ENCODE data around the gene COX19.
"Not testable (repeated sequence)": the region's sequence is repeated elsewhere in the genome, so short reads cannot be mapped to it uniquely, and the experiment has no call there.

COX19 gene

GRCh38 chr7:929311-929711 lies 46.0 kb downstream of the COX19 start:
- TF ChIP-seq ZFX (IDR thresholded peaks at IDR 0.05) (no peak), CTCF (conservative IDR thresholded peaks at IDR 0.05) (no peak)
- no peak overlapping the region for H3K27ac ChIP-seq

GRCh38 chr7:927031-927671 lies 48.2 kb downstream of the COX19 start:
- no peak overlapping the region for H3K27ac ChIP-seq
- no peak for TF ChIP-seq ZFX (IDR thresholded peaks at IDR 0.05)
- no peak for TF ChIP-seq CTCF (conservative IDR thresholded peaks at IDR 0.05)

GRCh38 chr7:926061-927030 lies 49.0 kb downstream of the COX19 start:
- no peak for TF ChIP-seq ZFX (IDR thresholded peaks at IDR 0.05)
- no peak for TF ChIP-seq CTCF (conservative IDR thresholded peaks at IDR 0.05)
- no peak overlapping the region for H3K27ac ChIP-seq

- TF ChIP-seq ZFX (IDR thresholded peaks at IDR 0.05) (no peak), CTCF (conservative IDR thresholded peaks at IDR 0.05) (no peak)
- no peak overlapping the region for H3K27ac ChIP-seq
Observed at GRCh38 chr7:925601-926000, 49.7 kb downstream of the COX19 start.

- H3K27ac ChIP-seq = no peak overlapping the region
- TF ChIP-seq ZFX (IDR thresholded peaks at IDR 0.05) (no peak), CTCF (conservative IDR thresholded peaks at IDR 0.05) (no peak)
Observed at GRCh38 chr7:924541-925231, 50.7 kb downstream of the COX19 start.

- H3K27ac ChIP-seq = not testable (repeated sequence)
Observed at GRCh38 chr7:924042-924441, 51.3 kb downstream of the COX19 start.

DNA sequence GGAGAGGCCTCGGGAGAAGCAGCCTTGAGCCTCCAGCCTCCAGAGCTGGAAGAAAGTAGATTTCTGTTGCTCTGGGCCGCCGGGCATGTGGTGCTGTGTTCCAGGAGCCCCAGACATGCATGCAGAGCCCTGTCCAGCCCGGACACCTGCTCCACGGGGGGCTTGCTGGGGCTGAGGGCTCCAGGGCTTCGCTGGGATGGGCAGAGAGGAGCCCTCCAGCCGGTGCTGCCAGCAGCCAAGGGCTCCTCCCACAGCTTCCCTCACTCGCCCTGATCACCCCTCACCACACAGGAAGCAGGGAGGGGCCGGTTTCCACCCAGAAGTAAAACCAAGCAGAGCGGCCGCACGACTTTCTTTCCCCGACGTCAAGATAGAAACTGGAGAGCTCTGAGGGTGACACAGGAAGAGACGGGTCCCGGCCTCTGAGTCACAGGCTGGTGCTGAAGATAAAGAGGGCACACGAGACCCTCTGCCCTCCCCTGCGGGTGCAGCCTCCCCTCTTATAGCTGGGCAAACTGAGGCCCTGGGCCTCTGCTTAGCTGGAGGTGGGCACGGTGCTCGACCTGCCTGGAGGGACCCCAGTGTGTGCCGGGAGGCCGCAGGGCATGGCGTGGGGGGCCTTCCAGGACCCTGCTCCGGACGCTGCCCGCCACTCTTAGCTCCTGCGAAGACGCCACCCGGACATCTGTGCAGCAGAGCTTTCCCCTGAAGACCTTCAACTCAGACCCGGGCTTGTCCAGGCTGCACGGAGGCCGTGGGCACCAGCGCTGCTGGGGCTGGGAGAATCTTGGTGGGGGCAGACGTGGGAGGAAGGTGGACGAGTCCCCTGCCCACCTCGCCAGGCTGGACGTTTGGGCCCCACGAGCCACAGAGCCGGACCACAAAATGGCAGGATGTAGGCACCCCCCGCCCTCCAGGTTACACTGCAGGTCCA lies 52.0 kb downstream of the COX19 start:
- no peak for TF ChIP-seq ZFX (IDR thresholded peaks at IDR 0.05)
- TF ChIP-seq CTCF (conservative IDR thresholded peaks at IDR 0.05) = no peak
- H3K27ac ChIP-seq = no peak overlapping the region

Data from C4-2B (cell line).